Suprapubic skin (tissue), 3 donors: ENCODE data around the gene DIO2.

Experiments used
- CTCF ChIP-seq, 2 donors: fragments of 200-600 bp in 1 of 2; fragments of 450-650 bp in 1 of 2; sonication (generic) in 1 of 2; IDR thresholded peaks; one replicate each; pipeline ENCODE4 v1.5.1; 2016 to 2019; ENCODE audit warnings: antibody characterized with exemption in 2 of 2, mild to moderate bottlenecking in 1 of 2, moderate library complexity in 1 of 2
- EP300 ChIP-seq: sonication (generic); formaldehyde crosslinking; IDR thresholded peaks from one replicate; pipeline ENCODE4 v1.6.1; 2017; ENCODE audit warnings: antibody characterized with exemption
- POLR2A ChIP-seq, 2 donors: fragments of 450-650 bp; IDR thresholded peaks; one replicate each; pipeline ENCODE4 v1.6.1; 2017; ENCODE audit warnings: antibody characterized with exemption in 2 of 2, mild to moderate bottlenecking in 2 of 2, moderate library complexity in 2 of 2

- no peak for TF ChIP-seq CTCF (IDR thresholded peaks at IDR 0.05)
- TF ChIP-seq EP300 = no peak
- no peak for TF ChIP-seq POLR2A (IDR thresholded peaks at IDR 0.05)
Measured at GRCh38 chr14:80188571-80188970, 22.7 kb downstream of the DIO2 start.
